Spleen (tissue), 11 donors: Measurements from ENCODE around the gene ENDOV. TPM values are rescaled to one million over a fixed set of nuclear protein-coding genes. Genes with fewer than 3 reads are reported as not detected.
"Not testable (repeated sequence)": the region's sequence is repeated elsewhere in the genome, so short reads cannot be mapped to it uniquely, and the experiment has no call there.

Experiments used
- DNase-seq: peaks from one replicate; pipeline ENCODE4 v3.0.0-alpha.2; 2020
- H3K27ac ChIP-seq, 8 donors: fragments of 200-600 bp; sonication (generic) in 7 of 8; 1 replicate in 4 of 8; 2 replicates in 4 of 8; pipeline versions ENCODE4 v1.5.0 to v1.8.0; 2016 to 2021; ENCODE audit warnings: inconsistent platforms in 4 of 8, mild to moderate bottlenecking in 4 of 8, moderate library complexity in 1 of 8
- H3K27me3 ChIP-seq, 7 donors: fragments of 200-600 bp; sonication (generic) in 6 of 7; replicated peaks in 1 of 7; 1 replicate in 4 of 7; 2 replicates in 3 of 7; pipeline versions ENCODE4 v1.5.0 to v1.8.0; 2016 to 2021; ENCODE audit warnings: inconsistent platforms in 3 of 7, mild to moderate bottlenecking in 1 of 7
- H3K36me3 ChIP-seq, 6 donors: fragments of 200-600 bp; sonication (generic) in 5 of 6; 1 replicate in 4 of 6; 2 replicates in 2 of 6; pipeline versions ENCODE4 v1.5.0 to v1.8.0; 2016 to 2021; ENCODE audit warnings: inconsistent platforms in 2 of 6
- H3K4me1 ChIP-seq, 6 donors: fragments of 200-600 bp; sonication (generic) in 5 of 6; 1 replicate in 3 of 6; 2 replicates in 3 of 6; pipeline versions ENCODE4 v1.5.0 to v1.8.0; 2016 to 2021; ENCODE audit warnings: inconsistent platforms in 3 of 6
- H3K4me3 ChIP-seq, 8 donors: fragments of 200-600 bp; sonication (generic) in 7 of 8; 1 replicate in 4 of 8; 2 replicates in 4 of 8; pipeline versions ENCODE4 v1.5.0 to v1.8.0; 2016 to 2021; ENCODE audit warnings: inconsistent platforms in 4 of 8, mild to moderate bottlenecking in 4 of 8, moderate library complexity in 2 of 8
- H3K9me3 ChIP-seq, 8 donors: fragments of 200-600 bp; sonication (generic) in 7 of 8; 1 replicate in 4 of 8; 2 replicates in 4 of 8; pipeline versions ENCODE4 v1.5.0 to v1.8.0; 2016 to 2021; ENCODE audit warnings: inconsistent platforms in 4 of 8
- CTCF ChIP-seq, 11 experiments: fragments of 200-600 bp in 7 of 11; fragments of 450-650 bp in 4 of 11; sonication (generic) in 4 of 11; IDR thresholded peaks in 8 of 11; conservative IDR thresholded peaks in 3 of 11; 1 replicate in 7 of 11; 2 replicates in 4 of 11; pipeline versions ENCODE4 v1.4.0 to v1.8.0; 2016 to 2021; ENCODE audit warnings: antibody characterized with exemption in 11 of 11, inconsistent platforms in 4 of 11, mild to moderate bottlenecking in 1 of 11
- POLR2A ChIP-seq, 3 donors: fragments of 450-650 bp; IDR thresholded peaks; one replicate each; pipeline ENCODE4 v1.5.1; 2017; ENCODE audit warnings: antibody characterized with exemption in 3 of 3, mild to moderate bottlenecking in 1 of 3
- POLR2AphosphoS5 ChIP-seq, 3 donors: sonication (generic); formaldehyde crosslinking; IDR thresholded peaks; one replicate each; pipeline ENCODE4 v1.5.1; 2017; ENCODE audit warnings: antibody characterized with exemption in 3 of 3
- WGBS, 5 donors: extraction: QIAGEN DNeasy Blood & Tissue Kit in 3 of 5; methylation state at CpG; one replicate each; pipeline versions ENCODE4 v1.1.5 to v1.1.7; 2013 to 2018; 5-methylcytosine and 5-hydroxymethylcytosine counted together
- intact Hi-C: fragments of 100-400 bp; cut with DNase I; formaldehyde crosslinking; loops from one replicate; pipeline ENCODE4 v1.15.0; 2023; ENCODE audit warnings: low total_unique reads
- polyA plus RNA-seq, 3 donors: library from polyadenylated mRNA; stranded (reverse); fragments of 200-250 nt; gene quantifications; one replicate each; pipeline ENCODE4 v1.2.1, GENCODE V29; 2013
- total RNA-seq, 7 donors: library from RNA; depleted of rRNA in 3 of 7; stranded (reverse); fragments of >200 nt in 3 of 7; fragmentation: NEBNext Ultra II Directional in 4 of 7; extraction: Animal tissue kit (Norgen Biotek cat#: 25700) in 4 of 7; gene quantifications; one replicate each; pipeline versions ENCODE4 v1.1.0 to v1.2.1, GENCODE V29; 2016 to 2021
- donor health status: healthy with polysubstance abuse.
- donor health status: DM: no; HTN: no; CAD: no; lungs with moderate emphysema.
- donor health status: DM: no; HTN: no; CAD: no.
- donor health status: Bipolar disorder and iron deficiency.
- donor health status: healthy.
- donor health status: DM: no; HTN: no; CAD: no.
- donor health status: DM: yes; HTN: yes; CAD: no.

The ENDOV gene
- total and polyA plus RNA-seq, 10 donors, result 9.7 to 47.4 (median 23.2) TPM

- WGBS, 5 donors, result 92 to 99% (median 94%) methylated on average over 4 of the region's 4 CpGs
- H3K27ac ChIP-seq, result no peak overlapping the region
- intact Hi-C loops, result no loop called here
- H3K9me3 ChIP-seq, result no peaks in the 10 kb centered on the region
- H3K36me3 ChIP-seq, result no peaks in the 10 kb centered on the region
- TF ChIP-seq CTCF (IDR thresholded peaks at IDR 0.05 in 8 of 11, conservative IDR thresholded peaks at IDR 0.05 in 3 of 11), result no peak
- TF ChIP-seq POLR2AphosphoS5 (IDR thresholded peaks at IDR 0.05), result no peak
- TF ChIP-seq POLR2A (IDR thresholded peaks at IDR 0.05), result no peak
- no peak for DNase-seq
- H3K4me3 ChIP-seq, result no peak overlapping the region
- H3K27me3 ChIP-seq, result no peaks in the 10 kb centered on the region
- H3K4me1 ChIP-seq, result peaks cover 0 to under 1% (median 0%) of the 10 kb centered on the region in 6 donors
These were observed 12.0 kb upstream of the ENDOV start for GRCh38 chr17:80402959-80403358.

GRCh38 chr17:80406146-80406545 is 8.8 kb upstream of the ENDOV start:
- peaks cover 0 to 10% (median 0%) of the 10 kb centered on the region in 7 donors for H3K27me3 ChIP-seq
- 91 to 94% (median 91%) methylated on average over 8 of the region's 8 CpGs for WGBS, 5 donors
- no peak for DNase-seq
- TF ChIP-seq POLR2AphosphoS5 (IDR thresholded peaks at IDR 0.05), result no peak
- TF ChIP-seq CTCF (IDR thresholded peaks at IDR 0.05 in 8 of 11, conservative IDR thresholded peaks at IDR 0.05 in 3 of 11), result no peak
- TF ChIP-seq POLR2A (IDR thresholded peaks at IDR 0.05), result no peak
- no peak overlapping the region for H3K4me3 ChIP-seq
- no peaks in the 10 kb centered on the region for H3K9me3 ChIP-seq
- no peak overlapping the region for H3K27ac ChIP-seq
- no peaks in the 10 kb centered on the region for H3K36me3 ChIP-seq
- intact Hi-C loops, result no loop called here
- peaks cover 0 to 10% (median 4%) of the 10 kb centered on the region in 6 donors for H3K4me1 ChIP-seq

GRCh38 chr17:80407917-80408316 is 7.0 kb upstream of the ENDOV start:
- not testable (repeated sequence) for H3K4me3 ChIP-seq, DNase-seq
- peaks cover 0 to 10% (median 4%) of the 10 kb centered on the region in 6 donors for H3K4me1 ChIP-seq

GRCh38 chr17:80408872-80409271 is 6.1 kb upstream of the ENDOV start:
- TF ChIP-seq POLR2A (IDR thresholded peaks at IDR 0.05), result no peak
- no peak for TF ChIP-seq CTCF (IDR thresholded peaks at IDR 0.05 in 8 of 11, conservative IDR thresholded peaks at IDR 0.05 in 3 of 11)
- TF ChIP-seq POLR2AphosphoS5 (IDR thresholded peaks at IDR 0.05), result peak in 2 of 3 donors; percentile 44 to 66
- intact Hi-C loops, result no loop called here
- Histone ChIP-seq H3K4me1 (peaks cover 0 to 18% (median 7%) of the 10 kb centered on the region in 6 donors), H3K4me3 (no peak overlapping the region), H3K9me3 (no peaks in the 10 kb centered on the region), H3K27me3 (peaks cover 0 to 14% (median 0%) of the 10 kb centered on the region in 7 donors), H3K36me3 (no peaks in the 10 kb centered on the region), H3K27ac (peak overlapping the region in 7 of 8 donors; percentile 21 to 67 (median 49))
- DNase-seq, result no peak
- WGBS, 5 donors, result 9 to 17% (median 12%) methylated on average over 6 of the region's 6 CpGs

More at GRCh38 chr17:80407917-80408316, 7.0 kb upstream of the ENDOV start:
- H3K27me3 ChIP-seq, result peaks cover 0 to 10% (median 0%) of the 10 kb centered on the region in 7 donors
- H3K36me3 ChIP-seq, H3K9me3 ChIP-seq, intact Hi-C loops: not testable (repeated sequence)
- peak overlapping the region in 5 of 8 donors; percentile 42 to 67 (median 49) for H3K27ac ChIP-seq
- 72 to 78% (median 75%) methylated on average over 5 of the region's 5 CpGs for WGBS, 5 donors
